Heart left ventricle (tissue), 16 donors: Measurements from ENCODE around the gene CCNT1. TPM values are rescaled to one million over a fixed set of nuclear protein-coding genes. Genes with fewer than 3 reads are reported as not detected.
"Not testable (repeated sequence)": the region's sequence is repeated elsewhere in the genome, so short reads cannot be mapped to it uniquely, and the experiment has no call there.

ENCODE experiments used
- ATAC-seq, 4 donors: fragments of 200-7000 bp; cut with Tn5 transposase; one replicate each; pipeline ENCODE4 v1.9.1; 2020 to 2022; ENCODE audit warnings: moderate library complexity in 4 of 4, mild to moderate bottlenecking in 3 of 4, moderate number of reproducible peaks in 1 of 4
- DNase-seq, 5 donors: peaks; one replicate each; pipeline ENCODE4 v3.0.0-alpha.2; 2020
- H3K27ac ChIP-seq, 12 donors: fragments of 200-600 bp; sonication (generic) in 4 of 12; one replicate each; pipeline versions ENCODE4 v1.5.0 to v1.8.0; 2016 to 2022; ENCODE audit warnings: mild to moderate bottlenecking in 2 of 12
- H3K27me3 ChIP-seq, 9 donors: fragments of 200-600 bp; sonication (generic) in 2 of 9; one replicate each; pipeline versions ENCODE4 v1.5.1 to v1.8.0; 2016 to 2022; ENCODE audit warnings: mild to moderate bottlenecking in 3 of 9
- H3K36me3 ChIP-seq, 9 donors: fragments of 200-600 bp; sonication (generic) in 2 of 9; one replicate each; pipeline versions ENCODE4 v1.5.0 to v1.8.0; 2018 to 2022; ENCODE audit warnings: mild to moderate bottlenecking in 2 of 9
- H3K4me1 ChIP-seq, 12 donors: fragments of 200-600 bp; sonication (generic) in 4 of 12; one replicate each; pipeline versions ENCODE4 v1.5.0 to v1.8.0; 2016 to 2022; ENCODE audit warnings: mild to moderate bottlenecking in 3 of 12
- H3K4me3 ChIP-seq, 12 donors: fragments of 200-600 bp; sonication (generic) in 4 of 12; one replicate each; pipeline versions ENCODE4 v1.5.0 to v1.8.0; 2017 to 2022; ENCODE audit warnings: mild to moderate bottlenecking in 9 of 12, moderate library complexity in 4 of 12
- H3K9me3 ChIP-seq, 12 donors: fragments of 200-600 bp; sonication (generic) in 4 of 12; one replicate each; pipeline versions ENCODE4 v1.5.0 to v1.8.0; 2016 to 2022; ENCODE audit warnings: mild to moderate bottlenecking in 1 of 12
- CTCF ChIP-seq, 12 donors: fragments of 200-600 bp; sonication (generic) in 4 of 12; IDR thresholded peaks; one replicate each; pipeline versions ENCODE4 v1.5.0 to v1.8.0; 2018 to 2022; ENCODE audit warnings: antibody characterized with exemption in 12 of 12, mild to moderate bottlenecking in 5 of 12
- POLR2A ChIP-seq, 2 donors: fragments of 450-650 bp; IDR thresholded peaks; one replicate each; pipeline ENCODE4 v1.6.1; 2017; ENCODE audit warnings: antibody characterized with exemption in 2 of 2, mild to moderate bottlenecking in 2 of 2, moderate library complexity in 2 of 2
- WGBS, 4 donors: extraction: QIAGEN DNeasy Blood & Tissue Kit in 2 of 4; methylation state at CpG; one replicate each; pipeline versions ENCODE4 v1.1.5 to v1.1.7; 2013 to 2018; 5-methylcytosine and 5-hydroxymethylcytosine counted together
- intact Hi-C, 10 donors: fragments of 100-400 bp; cut with DNase I; formaldehyde crosslinking; loops; one replicate each; pipeline versions ENCODE4 v1.11.1 to v1.14.2; 2022
- polyA plus RNA-seq, 2 donors: library from polyadenylated mRNA; stranded (reverse); fragments of 200-250 nt; gene quantifications; one replicate each; pipeline ENCODE4 v1.2.3, GENCODE V29; 2013
- total RNA-seq, 9 donors: library from RNA; depleted of rRNA in 2 of 9; stranded (reverse); fragments of >200 nt in 2 of 9; fragmentation: NEBNext Ultra II Directional in 3 of 9; extraction: Animal tissue kit (Norgen Biotek cat#: 25700) in 3 of 9; gene quantifications; one replicate each; pipeline versions ENCODE4 v1.1.0 to v1.2.4, GENCODE V29; 2016 to 2023
- donor health status: ischemic (EF 13 %, LVEDD 7.1; RV severe dilation, severe dysfunction).
- donor health status: healthy with polysubstance abuse.
- donor health status: DM: no; HTN: yes; CAD: no.
- donor health status: DM: no; HTN: no; CAD: no.
- donor health status: ischemic (EF 25% LVEDD 6.9; RV normal size, moderate dysfunction).
- donor health status: ischemic (EF 25% LVEDD 5.7; RV mildly dilated, moderate dysfunction).
- donor health status: healthy.
- donor health status: DM: yes; HTN: yes; CAD: no.
- donor health status: ischemic (EF 35%, LVEDD 5.7; RV mildly dilated, moderate dysfunction).
- donor health status: nonischemic (EF 11% LVEDD 7.7; RV severe dilation, severe dysfunction).
- donor health status: DM: yes; HTN: yes; CAD: no.
- donor health status: PGD.
- donor health status: ischemic (EF 29% LVEDD 5.4; RV normal size, mild dysfunction).
- donor health status: nonischemic (EF 23%, LVEDD 6.1; RV moderate dilation, normal function).

CCNT1 gene
- total and polyA plus RNA-seq, 11 donors, result 2.4 to 29.7 (median 16.6) TPM

GRCh38 chr12:48682927-48683326 is 33.6 kb downstream of the CCNT1 start:
- H3K4me1 ChIP-seq, result peaks cover 6 to 41% (median 34%) of the 10 kb centered on the region in 12 donors
- ATAC-seq, result no peak
- 86 to 93% (median 90%) methylated on average over 2 of the region's 2 CpGs for WGBS, 4 donors
- intact Hi-C loops, result loop anchor here in 4 of 10 donors (1.0 to 5.0 kb wide), 3 partner anchors 33 to 104 kb away; partner anchors contain the start of genes CCNT1 (in 3 of the 4) and ADCY6 (in 1 of the 4)
- TF ChIP-seq POLR2A (IDR thresholded peaks at IDR 0.05), result no peak
- peak overlapping the region in 11 of 12 donors; percentile 19 to 99 (median 91) for H3K4me3 ChIP-seq
- H3K27me3 ChIP-seq, result no peaks in the 10 kb centered on the region
- DNase-seq, result no peak
- peak overlapping the region in 2 of 12 donors; percentile 70 to 99 for H3K27ac ChIP-seq
- no peaks in the 10 kb centered on the region for H3K9me3 ChIP-seq
- H3K36me3 ChIP-seq, result peaks cover 0 to 35% (median 29%) of the 10 kb centered on the region in 9 donors

- DNase-seq, ATAC-seq, H3K27me3 ChIP-seq, H3K9me3 ChIP-seq: not testable (repeated sequence)
- Histone ChIP-seq H3K36me3 (peaks cover 0 to 35% (median 29%) of the 10 kb centered on the region in 9 donors), H3K4me3 (peak overlapping the region; percentile 19 to 99 (median 91)), H3K4me1 (peaks cover 6 to 45% (median 37%) of the 10 kb centered on the region in 12 donors), H3K27ac (peak overlapping the region in 9 of 12 donors; percentile 66 to 99 (median 95))
- intact Hi-C loops, result loop anchor here in 4 of 10 donors (1.0 to 5.0 kb wide), 3 partner anchors 34 to 105 kb away; partner anchors contain the start of genes CCNT1 (in 3 of the 4) and ADCY6 (in 1 of the 4)
- WGBS, 4 donors, result 14 to 23% (median 19%) methylated on average over 19 of the region's 19 CpGs
Observed at GRCh38 chr12:48682533-48682905, 34.0 kb downstream of the CCNT1 start.

GRCh38 chr12:48681710-48682532 is 34.6 kb downstream of the CCNT1 start, which contains the start of gene KANSL2:
Gene KANSL2, minus strand, starts transcription at chr12:48682238. Its CDS starts 606 bp downstream, at chr12:48681632.
- intact Hi-C loops, result loop anchor here in 4 of 10 donors (1.0 to 5.0 kb wide), 3 partner anchors 34 to 105 kb away; partner anchors contain the start of genes CCNT1 (in 3 of the 4) and ADCY6 (in 1 of the 4)
- DNase-seq (peak; percentile 98 to 99 (median 99)), ATAC-seq (peak; percentile 98 to 100 (median 99))
- TF ChIP-seq POLR2A (IDR thresholded peaks at IDR 0.05) (peak; percentile 93 to 99), CTCF (IDR thresholded peaks at IDR 0.05) (no peak)
- Histone ChIP-seq H3K4me1 (peaks cover 6 to 51% (median 43%) of the 10 kb centered on the region in 12 donors), H3K9me3 (no peaks in the 10 kb centered on the region), H3K36me3 (peaks cover 0 to 38% (median 34%) of the 10 kb centered on the region in 9 donors), H3K4me3 (peak within 1 kb of the TSS; percentile 77 to 99 (median 92)), H3K27ac (peak within 1 kb of the TSS; percentile 83 to 99 (median 95)), H3K27me3 (no peaks in the 10 kb centered on the region)
- 0 to 1% (median 0%) methylated on average over 32 to 64 of the region's 64 CpGs for WGBS, 4 donors

GRCh38 chr12:48681399-48681709 is 35.2 kb downstream of the CCNT1 start:
- DNase-seq (no peak), ATAC-seq (peak in 1 of 4 donors; percentile 7)
- intact Hi-C loops, result loop anchor here in 1 of 10 donors (5.0 kb wide), 1 partner anchor 106 kb away; the partner anchor contains the start of gene ADCY6
- Histone ChIP-seq H3K9me3 (no peaks in the 10 kb centered on the region), H3K36me3 (peaks cover 0 to 44% (median 39%) of the 10 kb centered on the region in 9 donors), H3K4me1 (peaks cover 6 to 56% (median 44%) of the 10 kb centered on the region in 12 donors), H3K27ac (peak overlapping the region; percentile 83 to 99 (median 95)), H3K4me3 (peak overlapping the region; percentile 77 to 99 (median 92)), H3K27me3 (no peaks in the 10 kb centered on the region)
- TF ChIP-seq POLR2A (IDR thresholded peaks at IDR 0.05), result no peak
- no peak for TF ChIP-seq CTCF (IDR thresholded peaks at IDR 0.05)
- WGBS, 4 donors, result 0 to 2% (median 1%) methylated on average over 11 of the region's 11 CpGs

GRCh38 chr12:48680861-48681260 is 35.6 kb downstream of the CCNT1 start:
- no peaks in the 10 kb centered on the region for H3K27me3 ChIP-seq
- intact Hi-C loops, result loop anchor here in 1 of 10 donors (5.0 kb wide), 1 partner anchor 106 kb away; the partner anchor contains the start of gene ADCY6
- no peak for DNase-seq
- H3K9me3 ChIP-seq, result no peaks in the 10 kb centered on the region
- WGBS, 4 donors, result 80 to 85% (median 84%) methylated on average over 12 to 13 of the region's 13 CpGs
- H3K27ac ChIP-seq, result peak overlapping the region in 1 of 12 donors; percentile 95
- peaks cover 6 to 57% (median 44%) of the 10 kb centered on the region in 12 donors for H3K4me1 ChIP-seq
- no peak for TF ChIP-seq POLR2A (IDR thresholded peaks at IDR 0.05)
- TF ChIP-seq CTCF (IDR thresholded peaks at IDR 0.05), result no peak
- peak overlapping the region; percentile 77 to 99 (median 92) for H3K4me3 ChIP-seq
- peaks cover 0 to 49% (median 44%) of the 10 kb centered on the region in 9 donors for H3K36me3 ChIP-seq
- no peak for ATAC-seq
